WTC11 (cell line): ENCODE data around the gene ZMYM1. TPM values are rescaled to one million over a fixed set of nuclear protein-coding genes. Genes with fewer than 3 reads are reported as not detected.

ENCODE experiments used
- total RNA-seq: library from RNA; stranded (reverse); gene quantifications from 3 replicates; pipeline ENCODE4 v1.2.3, GENCODE V29; 2021

ZMYM1 gene
- total RNA-seq, 1 experiment from 2014 or later = 38.5 TPM

Other genes with a start within 250 kb of the ZMYM1 start
- gene SMIM12, start 219.6 kb upstream of the ZMYM1 start, total RNA-seq = 34.6 to 41.9 TPM (median 39.6 TPM) in 3 replicates
- 8.2 to 11.3 TPM (median 9.7 TPM) in 3 replicates for gene DLGAP3, start 149.7 kb upstream of the ZMYM1 start, total RNA-seq
- gene TMEM35B, start 94.0 kb upstream of the ZMYM1 start, total RNA-seq = 8.7 to 11.0 TPM (median 10.6 TPM) in 3 replicates
- gene ZMYM6, start 47.4 kb upstream of the ZMYM1 start, total RNA-seq = 12.5 to 16.5 TPM (median 13.8 TPM) in 3 replicates
- 354 to 487 TPM (median 486 TPM) in 3 replicates for gene SFPQ, start 113.8 kb downstream of the ZMYM1 start, total RNA-seq
- 60.3 to 66.8 TPM (median 63.8 TPM) in 3 replicates for gene ZMYM4, start 189.3 kb downstream of the ZMYM1 start, total RNA-seq